ENCODE results near the gene SLC24A3. TPM values are rescaled to one million over a fixed set of nuclear protein-coding genes. Genes with fewer than 3 reads are reported as not detected.

SLC24A3 gene
- total RNA-seq, 1 experiment from 2014 or later = not detected

DNA sequence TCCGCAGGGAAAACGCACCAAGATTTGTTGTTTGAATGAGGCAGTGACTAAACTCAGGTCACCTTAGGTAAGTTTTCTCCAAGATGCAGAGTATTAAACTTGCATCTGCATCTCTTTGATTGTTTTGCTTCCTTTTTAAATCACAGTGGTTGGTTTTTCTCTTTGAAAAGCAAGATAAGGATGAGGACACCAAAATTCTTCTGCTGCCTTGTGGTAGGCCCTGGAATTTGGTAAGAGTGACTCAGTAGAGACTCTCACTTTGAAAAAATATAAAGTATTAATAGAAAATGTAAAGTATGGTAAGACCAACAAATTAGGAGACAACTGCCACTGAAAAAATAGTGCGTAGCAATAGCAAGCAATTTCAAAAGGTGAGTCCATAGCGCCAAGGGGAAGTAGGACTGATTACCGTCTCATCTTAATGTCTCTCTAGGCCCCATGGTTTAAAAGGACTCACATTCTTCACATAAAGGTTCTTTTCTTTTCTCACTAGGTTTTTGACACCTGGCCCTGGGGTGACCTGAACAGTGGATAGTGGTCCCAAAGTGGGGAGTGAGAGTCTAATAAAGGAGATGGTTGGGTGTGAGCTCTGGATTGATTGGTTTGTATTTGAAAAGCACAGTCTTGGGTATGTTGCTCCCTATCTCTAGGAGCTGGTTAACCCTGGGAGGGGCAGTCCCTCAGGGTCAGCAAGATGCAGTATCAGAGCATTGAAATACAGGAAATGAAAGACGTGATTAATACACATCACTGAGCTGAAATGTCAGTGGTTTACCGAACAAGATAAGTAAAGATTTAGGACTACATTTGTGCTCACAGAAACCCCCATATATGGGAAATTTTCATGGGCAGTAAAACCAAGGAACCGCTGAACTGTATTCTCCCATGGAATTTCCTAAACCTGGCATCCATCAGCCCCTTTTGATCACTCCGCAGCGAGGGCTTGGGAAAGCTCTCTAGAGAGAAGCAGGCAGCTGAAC is 221.2 kb downstream of the SLC24A3 start:
- H3K4me1 ChIP-seq (replicated peaks) = no peaks in the 10 kb centered on the region
- no peaks in the 10 kb centered on the region for H3K9me3 ChIP-seq (replicated peaks)
- H3K27me3 ChIP-seq (replicated peaks) = no peaks in the 10 kb centered on the region; the same call in 1 of the 2 replicates
- H3K4me3 ChIP-seq = no peak overlapping the region
- H3K36me3 ChIP-seq = no peaks in the 10 kb centered on the region
- no peak for DNase-seq (ENCODE audit: low read depth in 1 of 2, low spot score in 2 of 2)
- no peak overlapping the region for H3K27ac ChIP-seq

DNA sequence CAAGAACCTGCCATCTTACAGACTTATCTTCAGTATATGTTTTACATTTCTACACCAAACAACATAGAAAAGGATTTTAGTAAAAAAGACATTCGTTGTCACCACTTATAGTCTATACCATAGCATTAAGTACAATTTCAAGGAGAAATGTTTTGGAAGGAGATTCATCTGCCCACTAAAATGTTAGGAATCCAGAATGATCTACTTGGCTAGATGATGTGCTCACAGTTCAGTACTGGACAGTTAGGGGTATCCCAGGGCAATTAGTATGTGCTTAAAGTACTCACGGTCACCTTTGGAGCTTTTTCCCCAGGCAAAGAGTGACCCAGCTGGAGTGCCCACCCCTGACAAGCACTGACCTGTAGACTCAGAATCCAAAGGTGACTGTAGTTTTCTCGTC is 222.9 kb downstream of the SLC24A3 start:
- no peak for DNase-seq (ENCODE audit: low read depth in 1 of 2, low spot score in 2 of 2)
- no peaks in the 10 kb centered on the region for H3K9me3 ChIP-seq (replicated peaks)
- no peak overlapping the region for H3K27ac ChIP-seq

DNA sequence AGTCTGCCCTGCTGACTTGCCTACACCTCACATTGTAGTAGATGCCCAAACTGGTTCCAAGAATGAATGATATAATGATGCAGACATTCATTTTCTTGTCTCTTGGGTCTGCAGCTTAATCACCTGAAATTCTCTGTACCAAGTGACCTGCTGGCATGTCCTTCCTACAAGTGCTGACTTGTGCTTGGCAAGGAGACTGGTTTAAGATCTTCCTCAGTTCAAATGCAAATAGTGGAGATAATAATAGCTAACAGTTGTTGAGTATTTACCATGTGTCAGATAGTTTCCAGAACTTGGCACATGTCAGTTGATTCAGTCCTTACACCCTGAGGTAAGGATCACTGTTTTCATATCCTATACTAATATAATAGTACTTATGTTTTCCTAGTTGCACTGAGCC is 223.4 kb downstream of the SLC24A3 start:
- no peaks in the 10 kb centered on the region for H3K9me3 ChIP-seq (replicated peaks)
- no peaks in the 10 kb centered on the region for H3K27me3 ChIP-seq (replicated peaks)
- no peaks in the 10 kb centered on the region for H3K36me3 ChIP-seq
- H3K27ac ChIP-seq = no peak overlapping the region
- H3K4me3 ChIP-seq = no peak overlapping the region
- no peaks in the 10 kb centered on the region for H3K4me1 ChIP-seq (replicated peaks)
- DNase-seq (ENCODE audit: low read depth in 1 of 2, low spot score in 2 of 2) = no peak

More for the DNA sequence above, 222.9 kb downstream of the SLC24A3 start:
- Histone ChIP-seq H3K27me3 (replicated peaks) (no peaks in the 10 kb centered on the region), H3K4me1 (replicated peaks) (no peaks in the 10 kb centered on the region), H3K36me3 (no peaks in the 10 kb centered on the region), H3K4me3 (no peak overlapping the region)

DNA sequence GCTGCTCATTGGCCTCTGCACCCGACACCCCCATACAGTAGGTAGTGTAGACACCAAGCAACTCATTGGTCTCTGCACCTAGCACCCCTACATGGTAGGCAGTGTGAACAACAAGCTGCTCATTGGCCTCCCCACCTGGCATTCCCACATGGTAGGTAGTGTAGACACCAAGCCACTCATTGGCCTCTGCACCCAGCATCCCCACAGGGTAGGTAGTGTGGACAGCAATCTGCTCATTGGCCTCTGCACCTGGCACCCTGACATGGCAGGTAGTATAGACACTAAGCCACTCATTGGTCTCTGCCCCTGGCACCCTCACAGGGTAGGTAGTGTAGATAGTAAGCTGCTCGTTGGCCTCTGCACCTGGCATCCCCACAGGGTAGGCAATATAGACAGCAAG is 226.0 kb downstream of the SLC24A3 start:
- no peaks in the 10 kb centered on the region for H3K36me3 ChIP-seq
- no peaks in the 10 kb centered on the region for H3K27me3 ChIP-seq (replicated peaks)
- DNase-seq (ENCODE audit: low read depth in 1 of 2, low spot score in 2 of 2) = no peak

DNA sequence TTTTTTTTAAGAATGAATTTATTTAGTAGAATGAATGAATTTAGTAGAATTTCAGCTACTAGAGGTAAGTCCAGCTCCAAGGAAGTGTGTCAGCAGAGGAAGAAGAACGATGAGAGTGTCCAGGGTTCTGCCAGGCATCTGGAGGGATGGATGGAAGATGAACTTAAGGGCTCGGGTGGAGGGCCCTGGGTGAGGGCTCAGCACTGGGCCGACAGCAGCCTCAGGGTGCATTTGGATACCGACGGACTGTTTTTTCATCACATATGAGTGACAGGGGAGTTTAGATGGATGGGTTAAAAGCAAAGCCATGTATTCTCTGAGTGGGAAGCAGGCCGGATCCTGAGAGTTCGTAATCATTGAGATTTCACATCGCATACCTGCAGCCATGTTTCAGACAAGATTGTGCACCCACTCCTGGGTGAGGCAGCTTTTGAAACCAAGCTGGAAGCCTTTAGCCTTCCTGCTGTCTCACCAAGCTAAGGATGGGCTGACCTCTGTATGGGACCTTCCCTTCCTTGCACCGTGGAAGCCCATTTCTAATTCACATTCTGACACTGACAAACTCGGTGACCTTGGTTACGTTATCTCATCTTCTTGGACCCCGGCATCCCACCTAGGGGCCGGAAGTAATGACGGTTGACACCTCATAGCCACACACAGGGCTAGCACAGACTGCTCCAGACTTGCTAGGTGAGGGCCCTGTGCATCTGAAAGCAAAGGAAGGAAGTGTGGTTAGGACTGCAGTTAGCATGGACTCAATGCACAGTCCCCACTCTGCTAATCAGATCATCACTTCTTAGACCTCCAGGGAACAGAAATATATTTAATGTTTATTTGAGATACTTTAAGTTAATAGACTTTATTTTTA is 228.5 kb downstream of the SLC24A3 start:
- Histone ChIP-seq H3K27me3 (replicated peaks) (no peaks in the 10 kb centered on the region; the same call in 1 of the 2 replicates), H3K4me3 (no peak overlapping the region), H3K27ac (no peak overlapping the region), H3K9me3 (replicated peaks) (no peaks in the 10 kb centered on the region; the same call in 1 of the 2 replicates), H3K36me3 (no peaks in the 10 kb centered on the region), H3K4me1 (replicated peaks) (no peaks in the 10 kb centered on the region)
- no peak for DNase-seq (ENCODE audit: low read depth in 1 of 2, low spot score in 2 of 2)

More for the DNA sequence above, 226.0 kb downstream of the SLC24A3 start:
- no peaks in the 10 kb centered on the region; the same call in 1 of the 2 replicates for H3K9me3 ChIP-seq (replicated peaks)
- H3K4me3 ChIP-seq = no peak overlapping the region
- no peak overlapping the region for H3K27ac ChIP-seq
- H3K4me1 ChIP-seq (replicated peaks) = no peaks in the 10 kb centered on the region

DNA sequence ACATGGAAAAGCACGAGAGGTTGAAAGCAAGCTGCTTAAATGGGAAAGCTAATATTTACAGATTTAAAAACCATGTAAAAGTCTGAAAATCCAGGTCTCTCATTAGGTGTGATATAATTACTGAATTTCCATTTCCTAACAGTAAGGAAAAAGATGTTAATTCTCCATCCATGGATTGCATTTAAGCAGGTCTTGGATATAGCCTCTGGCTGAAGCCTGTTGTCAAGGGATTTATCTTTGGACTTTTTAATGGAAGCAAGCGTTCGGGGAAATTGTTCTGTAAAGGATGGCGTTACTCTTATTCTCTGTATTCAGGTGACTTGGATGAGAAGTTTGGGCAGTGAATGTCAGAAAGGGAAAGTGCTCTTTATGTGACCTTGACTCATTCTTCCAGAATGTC is 233.8 kb downstream of the SLC24A3 start:
- Histone ChIP-seq H3K36me3 (no peaks in the 10 kb centered on the region), H3K4me1 (replicated peaks) (no peaks in the 10 kb centered on the region), H3K4me3 (no peak overlapping the region), H3K27me3 (replicated peaks) (no peaks in the 10 kb centered on the region; the same call in 1 of the 2 replicates), H3K9me3 (replicated peaks) (no peaks in the 10 kb centered on the region; the same call in 1 of the 2 replicates), H3K27ac (no peak overlapping the region)
- no peak for DNase-seq (ENCODE audit: low read depth in 1 of 2, low spot score in 2 of 2)

DNA sequence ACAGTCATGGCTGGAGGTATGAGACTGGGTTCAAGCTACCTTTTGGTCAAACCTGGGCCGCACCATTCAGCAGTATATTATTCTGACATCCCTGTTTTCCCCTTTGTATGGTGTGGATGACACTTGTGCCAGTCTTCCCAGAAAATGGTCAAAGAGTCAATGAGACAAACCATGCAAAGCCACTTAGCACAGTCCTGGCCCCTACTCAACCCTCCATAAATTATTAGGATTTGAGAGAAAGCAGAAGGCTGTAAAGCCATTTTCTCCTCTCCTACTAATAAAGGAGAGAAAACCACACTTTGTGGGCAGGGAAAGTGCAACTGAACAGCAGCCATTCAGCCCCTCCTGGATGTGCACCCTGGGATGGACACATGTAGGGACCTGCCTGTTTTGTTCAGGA is 236.2 kb downstream of the SLC24A3 start:
- H3K9me3 ChIP-seq (replicated peaks) = no peaks in the 10 kb centered on the region; the same call in 1 of the 2 replicates
- no peaks in the 10 kb centered on the region for H3K4me1 ChIP-seq (replicated peaks)
- DNase-seq (ENCODE audit: low read depth in 1 of 2, low spot score in 2 of 2) = no peak
- no peaks in the 10 kb centered on the region for H3K36me3 ChIP-seq
- no peak overlapping the region for H3K4me3 ChIP-seq
- H3K27me3 ChIP-seq (replicated peaks) = no peaks in the 10 kb centered on the region; the same call in 1 of the 2 replicates
- no peak overlapping the region for H3K27ac ChIP-seq

DNA sequence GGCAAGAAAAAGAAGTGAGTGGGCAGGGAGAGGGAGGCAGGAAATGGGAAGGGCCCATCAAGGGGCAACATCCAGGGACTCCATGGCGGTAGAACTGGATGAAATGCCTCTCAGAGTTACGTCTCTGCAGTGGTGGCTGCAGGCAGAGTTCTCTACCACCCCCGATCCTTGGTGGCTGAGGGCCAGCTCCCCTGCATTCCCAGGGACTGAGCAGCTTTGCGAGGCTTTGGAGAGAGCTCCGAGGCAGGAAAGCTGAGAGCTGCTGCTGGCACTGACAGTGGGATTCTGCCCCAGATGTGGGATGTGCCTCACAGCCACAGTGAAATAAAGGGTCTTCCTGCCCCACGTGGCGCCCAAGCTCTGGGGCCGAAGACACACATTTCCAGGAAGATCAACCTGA is 236.6 kb downstream of the SLC24A3 start:
- Histone ChIP-seq H3K36me3 (no peaks in the 10 kb centered on the region), H3K4me1 (replicated peaks) (no peaks in the 10 kb centered on the region), H3K27ac (no peak overlapping the region), H3K27me3 (replicated peaks) (no peaks in the 10 kb centered on the region; the same call in 1 of the 2 replicates), H3K9me3 (replicated peaks) (no peaks in the 10 kb centered on the region), H3K4me3 (no peak overlapping the region)
- no peak for DNase-seq (ENCODE audit: low read depth in 1 of 2, low spot score in 2 of 2)

DNA sequence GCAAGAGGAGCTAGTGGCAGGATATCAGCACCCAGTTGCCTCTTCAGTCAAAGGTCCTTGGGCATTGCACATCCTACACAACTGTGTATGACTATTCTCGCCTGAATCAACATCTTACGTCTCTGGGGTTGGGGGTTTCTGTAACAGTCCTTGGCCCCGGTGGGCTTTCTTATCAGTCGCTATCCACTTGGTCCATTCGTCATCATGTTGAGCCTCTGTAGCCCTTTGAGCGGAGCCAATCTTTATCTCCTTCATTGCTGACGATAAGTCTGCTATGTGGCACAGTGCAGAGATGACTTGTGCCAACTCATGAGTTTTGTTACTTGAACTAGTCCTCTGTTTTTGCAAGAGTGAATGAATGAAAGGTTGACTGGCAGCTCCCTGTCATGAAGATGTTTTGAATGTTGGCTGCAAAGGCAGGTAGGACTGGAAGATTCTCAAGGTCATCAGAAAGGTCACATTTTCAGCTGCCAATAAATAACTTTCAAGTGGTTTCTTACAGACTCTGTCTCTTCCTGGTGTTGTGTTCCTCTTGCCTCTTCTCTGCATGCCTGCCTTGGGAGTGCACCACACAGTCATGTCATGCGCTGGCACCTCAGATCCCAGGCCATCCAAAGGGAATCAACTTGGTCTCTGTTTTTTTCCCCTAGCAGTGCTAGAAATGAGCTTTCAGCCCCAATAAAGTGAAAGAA is 238.9 kb downstream of the SLC24A3 start:
- no peaks in the 10 kb centered on the region for H3K27me3 ChIP-seq (replicated peaks)
- DNase-seq (ENCODE audit: low read depth in 1 of 2, low spot score in 2 of 2) = no peak
- H3K4me1 ChIP-seq (replicated peaks) = no peaks in the 10 kb centered on the region
- H3K36me3 ChIP-seq = no peaks in the 10 kb centered on the region
- no peak overlapping the region for H3K27ac ChIP-seq
- H3K9me3 ChIP-seq (replicated peaks) = no peaks in the 10 kb centered on the region
- H3K4me3 ChIP-seq = no peak overlapping the region

DNA sequence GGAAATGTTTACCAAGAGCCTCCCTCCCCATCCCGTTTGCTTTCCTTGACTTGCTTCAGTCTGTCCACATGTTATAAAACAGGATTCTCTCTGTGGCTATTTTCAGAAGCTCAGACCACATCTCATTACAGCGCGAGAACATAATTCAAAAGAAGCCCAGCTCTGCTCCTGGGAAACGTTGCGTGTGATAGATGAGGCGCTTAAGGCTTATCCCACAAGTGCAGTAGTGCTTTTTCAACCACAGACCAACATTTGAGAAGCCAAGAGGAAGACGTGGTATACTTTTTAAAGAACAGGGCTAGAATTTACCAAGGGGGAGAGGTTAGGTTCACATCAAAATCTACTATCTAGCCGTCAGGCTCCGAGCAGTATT is 239.5 kb downstream of the SLC24A3 start:
- Histone ChIP-seq H3K27me3 (replicated peaks) (no peaks in the 10 kb centered on the region), H3K9me3 (replicated peaks) (no peaks in the 10 kb centered on the region), H3K36me3 (no peaks in the 10 kb centered on the region), H3K4me3 (no peak overlapping the region), H3K4me1 (replicated peaks) (no peaks in the 10 kb centered on the region), H3K27ac (no peak overlapping the region)
- DNase-seq (ENCODE audit: low read depth in 1 of 2, low spot score in 2 of 2) = no peak

DNA sequence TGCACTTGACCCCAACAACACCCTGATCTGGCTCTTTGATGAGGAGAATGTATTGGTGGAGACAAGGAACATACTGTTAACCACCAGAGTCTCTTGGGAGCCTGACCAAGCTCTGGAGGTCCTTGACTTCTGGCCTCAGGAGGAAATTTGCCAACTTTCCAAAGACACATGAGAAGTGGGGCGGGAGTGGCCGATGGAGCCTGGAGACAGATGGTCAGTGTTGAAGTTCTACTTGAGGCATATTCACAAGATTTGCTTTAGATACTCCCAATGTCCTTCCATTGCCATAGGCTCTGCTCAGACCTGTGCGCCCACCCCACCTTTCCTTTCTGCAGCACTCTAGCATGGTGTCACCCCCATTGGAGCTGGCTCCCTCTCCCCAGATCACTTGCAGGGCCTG is 241.0 kb downstream of the SLC24A3 start:
- H3K4me3 ChIP-seq = no peak overlapping the region
- no peaks in the 10 kb centered on the region for H3K27me3 ChIP-seq (replicated peaks)
- H3K36me3 ChIP-seq = no peaks in the 10 kb centered on the region
- no peak overlapping the region for H3K27ac ChIP-seq
- H3K4me1 ChIP-seq (replicated peaks) = no peaks in the 10 kb centered on the region
- no peak for DNase-seq (ENCODE audit: low read depth in 1 of 2, low spot score in 2 of 2)
- no peaks in the 10 kb centered on the region for H3K9me3 ChIP-seq (replicated peaks)

DNA sequence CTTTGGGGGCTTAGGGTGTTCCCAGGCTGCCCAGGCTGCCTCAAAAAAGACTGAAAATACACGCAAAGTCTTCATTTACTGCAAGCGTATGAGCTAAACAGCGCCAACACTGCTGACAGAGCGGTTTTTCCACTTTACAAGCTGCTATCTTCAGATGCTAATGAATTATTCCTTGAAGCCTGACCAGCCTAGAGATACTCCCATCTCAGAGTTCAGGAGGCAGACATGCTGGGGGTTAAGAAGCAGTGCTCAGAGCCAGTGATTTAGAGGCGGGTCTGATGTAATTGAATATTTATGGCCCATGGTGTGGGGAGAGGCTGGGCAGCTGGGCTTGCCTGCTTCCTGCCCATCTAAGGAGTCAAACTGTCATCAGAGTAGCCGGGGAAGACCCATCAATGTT is 241.4 kb downstream of the SLC24A3 start:
- Histone ChIP-seq H3K4me1 (replicated peaks) (no peaks in the 10 kb centered on the region), H3K27me3 (replicated peaks) (0 out of 2 replicates have a peak, but pooled peaks cover 1% of the 10 kb centered on the region), H3K4me3 (no peak overlapping the region), H3K36me3 (no peaks in the 10 kb centered on the region), H3K9me3 (replicated peaks) (no peaks in the 10 kb centered on the region), H3K27ac (no peak overlapping the region)
- DNase-seq (ENCODE audit: low read depth in 1 of 2, low spot score in 2 of 2) = no peak

DNA sequence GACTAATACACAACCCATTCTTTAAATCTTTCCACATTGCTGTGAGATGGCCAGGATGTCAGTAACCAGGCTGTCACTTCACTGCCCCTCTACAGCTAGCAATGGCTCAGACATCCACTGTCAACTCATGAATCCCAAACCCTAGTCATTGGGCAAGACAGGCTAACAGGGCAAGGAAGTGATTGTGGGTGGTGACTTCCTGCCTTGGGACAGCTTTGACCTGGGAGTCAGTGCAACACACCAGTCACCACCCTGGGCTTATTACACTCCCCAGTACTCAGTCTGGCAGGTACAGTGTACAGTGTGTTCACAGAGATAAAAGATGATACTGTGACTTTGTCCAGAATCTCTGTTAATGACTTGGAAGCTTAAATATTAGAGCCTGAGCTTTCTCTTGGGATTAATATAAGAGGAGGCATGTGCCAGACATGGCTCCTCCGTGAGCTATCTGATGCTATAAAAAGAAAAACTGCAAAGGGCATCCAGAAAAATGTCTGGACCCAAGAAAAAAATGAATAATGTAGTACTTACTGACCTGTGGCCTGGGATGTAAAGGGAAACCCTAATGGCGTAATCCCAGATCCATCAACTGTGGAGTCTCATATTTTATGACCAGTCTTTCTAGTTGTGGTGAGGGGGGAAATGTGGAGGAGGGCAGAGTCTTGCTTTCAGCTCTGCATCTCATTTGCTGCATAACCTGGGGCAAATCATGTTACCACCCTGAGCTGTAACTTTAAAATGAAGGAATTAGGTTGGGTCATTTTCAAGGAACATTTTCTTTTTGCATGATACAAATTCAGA is 244.4 kb downstream of the SLC24A3 start:
- Histone ChIP-seq H3K27me3 (replicated peaks) (0 out of 2 replicates have a peak, but pooled peaks cover 5% of the 10 kb centered on the region), H3K9me3 (replicated peaks) (no peaks in the 10 kb centered on the region), H3K36me3 (no peaks in the 10 kb centered on the region), H3K27ac (no peak overlapping the region), H3K4me1 (replicated peaks) (no peaks in the 10 kb centered on the region), H3K4me3 (no peak overlapping the region)
- DNase-seq (ENCODE audit: low read depth in 1 of 2, low spot score in 2 of 2) = no peak

Data from SJSA1 (cell line).